Measurements from ENCODE around the gene HEBP1. TPM values are rescaled to one million over a fixed set of nuclear protein-coding genes. Genes with fewer than 3 reads are reported as not detected.

The HEBP1 gene
- total RNA-seq, 2 experiments from 2014 or later: 23.9 to 24.8 TPM

- ChIA-PET CTCF (interaction anchor here (0.9 kb wide), 1 partner anchor 301 kb away, joined by 3 read pairs; no protein-coding TSS in a partner anchor), POLR2A (no interaction called here)
- ATAC-seq: no peak
- Mint-ChIP-seq H3K36me3 (ENCODE audit: low read depth) (no peaks in the 10 kb centered on the region), H3K4me3 (no peak overlapping the region), H3K9me3 (no peaks in the 10 kb centered on the region), H3K4me1 (ENCODE audit: low read depth) (no peaks in the 10 kb centered on the region), H3K27ac (no peak overlapping the region), H3K27me3 (peaks cover 5% of the 10 kb centered on the region)
- no peak for TF ChIP-seq CTCF (IDR thresholded peaks at IDR 0.05)
- intact Hi-C loops (cut with micrococcal nuclease): no loop called here
- no peak for DNase-seq
These were observed 45.0 kb downstream of the HEBP1 start for GRCh38 chr12:12954878-12955625.

DNA sequence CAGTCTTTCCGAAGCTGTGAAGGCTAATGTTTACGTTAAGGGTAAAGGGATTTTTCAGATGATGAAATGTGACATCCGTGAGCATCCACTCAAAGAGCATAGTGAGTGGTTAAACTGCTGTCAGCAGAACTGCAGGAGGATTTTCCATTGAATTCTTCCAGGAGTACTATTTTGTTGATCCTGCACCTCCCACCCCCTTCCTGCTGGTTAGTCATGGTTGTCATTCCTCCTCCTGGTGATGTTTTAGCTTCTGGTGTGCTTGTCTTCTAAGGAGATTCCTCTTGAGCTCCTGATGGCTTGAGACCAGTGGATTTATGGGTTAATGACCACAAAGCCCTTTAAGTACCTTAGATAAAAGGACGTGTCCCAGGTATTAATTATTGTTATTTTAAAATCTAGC, 45.7 kb downstream of the HEBP1 start:
- Mint-ChIP-seq H3K4me1 (ENCODE audit: low read depth) (no peaks in the 10 kb centered on the region), H3K9me3 (no peaks in the 10 kb centered on the region), H3K4me3 (no peak overlapping the region), H3K27me3 (peaks cover 5% of the 10 kb centered on the region), H3K27ac (no peak overlapping the region), H3K36me3 (ENCODE audit: low read depth) (no peaks in the 10 kb centered on the region)
- no peak for ATAC-seq
- DNase-seq: no peak
- CTCF ChIA-PET: interaction anchor here (0.9 kb wide), 1 partner anchor 301 kb away, joined by 3 read pairs; no protein-coding TSS in a partner anchor
- no peak for TF ChIP-seq CTCF (IDR thresholded peaks at IDR 0.05)
- POLR2A ChIA-PET: no interaction called here
- intact Hi-C loops (cut with micrococcal nuclease): no loop called here

DNA sequence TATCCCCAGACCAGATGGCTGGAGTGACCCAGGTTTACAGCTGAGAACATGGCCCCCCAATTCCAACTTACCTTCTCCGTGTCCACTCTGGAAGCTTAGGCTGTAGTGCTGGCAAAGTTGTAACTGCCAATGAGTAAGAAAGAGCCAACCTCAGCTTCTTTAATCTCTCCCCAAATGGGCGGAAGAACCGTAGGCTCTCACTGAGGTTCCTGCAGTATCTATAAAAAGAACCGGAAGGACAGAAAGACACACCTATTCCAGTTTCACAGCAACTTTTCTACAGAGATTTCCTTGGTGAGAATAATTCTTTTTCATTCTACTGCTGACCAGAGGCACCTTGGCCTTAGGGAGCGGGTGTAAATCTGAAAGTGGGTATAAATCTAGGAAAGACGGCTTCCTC, 48.0 kb downstream of the HEBP1 start, which contains the start of gene GPRC5D:
Gene GPRC5D, minus strand, starts transcription at position 135 of the 400 bp plus-strand sequence. CDS start 1,786 bp downstream, outside the sequence.
- ChIA-PET POLR2A (no interaction called here), CTCF (no interaction called here)
- peaks cover 3% of the 10 kb centered on the region for H3K4me1 Mint-ChIP-seq (ENCODE audit: low read depth)
- no peak within 1 kb of the TSS for H3K4me3 Mint-ChIP-seq
- no peaks in the 10 kb centered on the region for H3K36me3 Mint-ChIP-seq (ENCODE audit: low read depth)
- intact Hi-C loops (cut with micrococcal nuclease): no loop called here
- ATAC-seq (no peak), DNase-seq (no peak)
- peaks cover 3% of the 10 kb centered on the region for H3K27me3 Mint-ChIP-seq
- no peaks in the 10 kb centered on the region for H3K9me3 Mint-ChIP-seq
- H3K27ac Mint-ChIP-seq: no peak within 1 kb of the TSS
- no peak for TF ChIP-seq CTCF (IDR thresholded peaks at IDR 0.05)

DNA sequence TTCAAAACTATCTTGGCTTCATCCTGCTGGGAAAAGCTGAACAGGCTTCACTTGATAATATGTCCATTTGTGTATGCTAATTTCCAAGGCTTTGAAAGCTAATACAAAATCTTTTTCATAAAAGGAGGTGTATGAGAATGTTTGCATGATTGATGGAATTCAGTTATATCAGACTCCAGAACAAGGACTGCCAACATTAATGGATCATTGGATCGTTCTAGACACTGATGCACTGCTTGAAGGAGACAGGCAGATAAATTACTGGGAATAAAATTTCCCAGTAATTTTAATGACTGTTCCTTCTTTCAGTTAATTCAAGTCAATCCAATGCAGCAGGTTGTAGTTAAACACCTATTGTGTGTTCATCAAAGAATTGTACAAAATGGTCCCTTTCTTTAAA, 48.6 kb downstream of the HEBP1 start:
- no peak for ATAC-seq
- CTCF ChIA-PET: no interaction called here
- no peak for DNase-seq
- Mint-ChIP-seq H3K4me1 (ENCODE audit: low read depth) (peaks cover 3% of the 10 kb centered on the region), H3K4me3 (no peak overlapping the region), H3K27me3 (peaks cover 3% of the 10 kb centered on the region), H3K27ac (no peak overlapping the region), H3K36me3 (ENCODE audit: low read depth) (no peaks in the 10 kb centered on the region), H3K9me3 (no peaks in the 10 kb centered on the region)
- POLR2A ChIA-PET: no interaction called here
- intact Hi-C loops (cut with micrococcal nuclease): no loop called here
- no peak for TF ChIP-seq CTCF (IDR thresholded peaks at IDR 0.05)

DNA sequence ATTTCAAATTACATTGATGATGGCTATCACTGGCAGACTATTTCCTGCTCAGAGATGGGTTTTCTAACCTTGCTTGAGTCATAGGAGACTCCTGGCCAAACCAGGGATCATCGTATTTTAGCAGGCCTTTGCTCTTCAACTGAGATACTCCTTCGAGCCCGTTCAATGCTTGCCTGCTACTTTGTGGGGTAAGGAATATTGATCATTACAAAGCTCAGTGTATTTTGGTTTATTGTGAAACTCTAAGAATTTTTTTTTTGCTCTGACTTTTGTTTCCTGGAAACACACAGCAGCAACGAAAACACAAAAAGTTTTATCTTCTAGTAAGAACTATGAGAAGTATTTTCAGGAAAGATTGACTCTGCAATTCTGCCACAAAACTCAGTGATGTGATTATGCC, 52.2 kb downstream of the HEBP1 start:
- peaks cover 1% of the 10 kb centered on the region for H3K27me3 Mint-ChIP-seq
- H3K4me1 Mint-ChIP-seq (ENCODE audit: low read depth): peaks cover 3% of the 10 kb centered on the region
- DNase-seq: no peak
- H3K4me3 Mint-ChIP-seq: no peak overlapping the region
- no peak for TF ChIP-seq CTCF (IDR thresholded peaks at IDR 0.05)
- ChIA-PET CTCF (no interaction called here), POLR2A (no interaction called here)
- intact Hi-C loops (cut with micrococcal nuclease): no loop called here
- ATAC-seq: no peak
- no peaks in the 10 kb centered on the region for H3K36me3 Mint-ChIP-seq (ENCODE audit: low read depth)
- H3K27ac Mint-ChIP-seq: no peak overlapping the region
- H3K9me3 Mint-ChIP-seq: no peaks in the 10 kb centered on the region

Data from activated CD8-positive, alpha-beta T cell treated with anti-CD3 and anti-CD28 coated beads for 36 hours (primary cell).